GM03348 (cell line): ENCODE measurements around the gene ARHGEF10L.

Experiments used
- DNase-seq: peaks from one replicate; pipeline ENCODE4 v3.0.0; 2012; ENCODE audit warnings: low spot score

The ARHGEF10L gene

DNA sequence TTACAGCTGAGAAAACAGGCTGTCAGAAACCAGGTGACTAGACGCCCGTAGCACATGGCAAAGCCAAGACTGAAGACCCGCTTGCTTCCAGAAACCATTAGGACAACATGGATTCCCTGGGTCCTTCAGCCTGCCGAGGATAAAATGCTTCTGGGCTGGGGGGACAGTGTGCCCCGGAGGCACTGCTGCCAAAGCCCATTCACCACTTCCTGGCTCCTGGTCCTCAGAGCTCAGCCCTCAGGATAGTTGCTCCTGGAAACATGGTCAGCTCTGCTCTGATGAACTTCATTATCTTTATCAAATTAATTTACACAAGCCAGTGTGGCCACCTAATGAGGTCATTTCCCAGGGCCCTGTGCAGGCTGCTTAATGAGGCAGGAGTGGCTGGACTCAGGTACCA is 174.5 kb downstream of the ARHGEF10L start:
- DNase-seq = no peak

DNA sequence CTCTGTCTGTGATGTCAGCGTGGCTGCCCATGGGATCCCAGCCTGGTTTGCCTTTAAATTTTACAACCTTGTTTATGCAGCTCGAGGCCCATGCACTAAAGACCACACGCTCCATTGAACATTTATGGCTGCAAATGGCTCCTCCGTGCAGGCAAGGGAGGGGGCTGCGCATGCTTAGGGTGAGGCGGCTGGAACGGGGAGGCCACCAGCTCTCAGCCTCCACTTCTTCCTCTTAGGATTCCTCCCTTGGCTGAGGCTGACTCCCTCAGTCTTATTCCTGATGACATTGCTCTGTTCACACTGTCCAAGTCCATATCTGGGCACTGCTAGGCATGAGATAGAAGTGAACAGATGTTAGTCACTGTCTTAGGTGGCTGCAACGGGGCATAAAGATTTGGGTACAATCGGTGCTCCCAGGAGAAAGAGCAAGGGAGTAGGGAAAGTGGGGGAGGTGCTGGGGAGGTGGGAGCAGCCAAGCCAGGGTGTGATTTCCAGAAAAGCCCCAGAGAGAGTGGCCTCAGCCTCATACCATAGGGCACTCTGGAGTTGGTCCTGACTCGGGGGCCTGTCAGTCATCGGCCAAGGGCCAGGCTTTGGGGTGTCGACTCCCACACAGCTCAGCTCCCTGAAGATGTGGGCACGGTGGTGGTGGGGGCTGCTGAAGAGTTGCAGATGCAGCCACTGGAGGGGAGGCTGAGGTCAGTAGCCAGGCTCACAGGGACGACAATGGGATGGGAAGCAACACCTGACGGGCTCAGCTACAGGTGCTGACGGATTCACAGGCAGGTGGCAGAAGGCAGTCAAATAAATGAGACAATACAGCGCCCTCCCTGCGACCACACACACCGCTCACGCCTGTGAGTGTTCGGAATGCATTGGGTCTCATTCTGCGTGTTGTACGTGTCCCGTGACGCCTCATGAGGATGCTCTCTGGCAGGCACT is 178.4 kb downstream of the ARHGEF10L start:
- DNase-seq = no peak

DNA sequence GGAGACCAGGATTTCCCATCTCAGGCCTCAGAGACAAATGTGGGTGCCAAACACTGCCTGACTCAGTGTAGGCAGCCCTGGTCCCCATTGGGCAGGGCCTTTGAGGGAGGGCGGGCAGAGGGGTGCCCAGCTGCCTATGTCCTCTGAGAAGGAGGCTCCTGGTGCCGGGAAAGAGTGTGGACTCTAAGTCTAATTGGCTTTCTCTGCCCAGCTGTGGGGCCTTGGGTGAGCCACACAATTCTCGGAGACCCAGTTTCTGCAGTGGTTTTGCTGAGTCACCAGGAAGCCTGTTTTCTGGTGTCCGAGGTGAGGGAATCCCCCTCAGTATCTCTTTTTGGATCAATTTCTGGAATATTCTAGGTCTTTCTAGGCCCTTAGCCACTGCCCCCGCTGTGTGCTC is 180.4 kb downstream of the ARHGEF10L start:
- peak; percentile 59 for DNase-seq

DNA sequence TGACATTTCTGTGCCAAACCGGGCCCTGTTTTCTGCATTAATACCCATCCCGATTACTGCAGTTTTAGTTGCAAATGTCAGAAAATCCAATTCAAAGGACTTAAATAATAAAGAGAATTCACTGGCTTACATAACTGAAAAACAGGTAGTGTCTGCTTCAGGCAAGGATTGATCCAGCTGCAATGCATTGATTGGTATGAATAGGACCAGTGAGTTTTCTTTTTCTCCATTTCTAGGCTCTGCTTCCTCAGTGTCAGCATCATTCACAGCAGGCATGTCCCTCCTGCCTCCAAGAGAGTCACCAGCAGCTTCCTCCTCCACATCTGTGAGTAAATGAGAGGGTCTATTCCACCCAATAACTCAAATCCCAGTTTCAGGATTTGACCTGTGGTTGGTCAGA is 181.9 kb downstream of the ARHGEF10L start:
- DNase-seq = no peak

DNA sequence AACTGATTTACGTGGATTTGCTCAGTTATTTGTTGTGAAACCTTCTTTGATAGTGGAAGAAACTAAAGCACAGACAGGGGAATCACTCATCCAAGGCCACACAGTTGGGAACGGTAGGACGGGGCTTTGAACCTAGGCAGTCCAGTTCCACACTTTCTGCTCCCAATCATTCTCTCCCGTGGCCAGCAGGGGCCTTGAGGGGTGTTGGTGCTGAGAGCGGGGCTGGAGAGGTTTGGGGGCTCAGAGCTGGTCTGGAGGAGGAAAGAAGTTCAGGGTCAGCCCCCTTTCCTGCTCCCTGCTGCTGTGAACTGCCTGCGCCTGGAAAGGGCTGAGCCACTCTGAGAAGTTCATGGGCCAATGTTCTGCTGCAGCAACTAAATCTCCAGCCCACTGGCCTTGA is 184.2 kb downstream of the ARHGEF10L start:
- DNase-seq = no peak

DNA sequence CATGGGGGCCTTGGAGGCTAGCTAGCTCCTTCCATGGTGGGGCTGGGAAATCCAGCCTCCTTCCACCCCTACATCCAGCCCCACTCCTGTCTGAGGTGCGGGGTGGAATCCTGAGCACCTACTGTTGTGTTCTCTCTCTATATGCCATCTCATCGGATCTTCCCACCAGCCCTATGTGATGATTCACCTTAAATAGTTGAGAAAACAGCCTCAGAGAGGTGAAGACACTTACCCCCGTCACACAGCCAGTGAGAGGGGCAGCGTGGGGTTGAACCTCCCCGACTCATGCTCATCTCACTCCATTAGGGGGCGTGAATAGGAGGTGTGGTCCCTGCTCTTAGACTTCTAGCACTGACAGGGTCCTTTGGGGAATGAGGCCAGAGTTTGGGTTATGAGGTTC is 184.7 kb downstream of the ARHGEF10L start:
- DNase-seq = no peak

DNA sequence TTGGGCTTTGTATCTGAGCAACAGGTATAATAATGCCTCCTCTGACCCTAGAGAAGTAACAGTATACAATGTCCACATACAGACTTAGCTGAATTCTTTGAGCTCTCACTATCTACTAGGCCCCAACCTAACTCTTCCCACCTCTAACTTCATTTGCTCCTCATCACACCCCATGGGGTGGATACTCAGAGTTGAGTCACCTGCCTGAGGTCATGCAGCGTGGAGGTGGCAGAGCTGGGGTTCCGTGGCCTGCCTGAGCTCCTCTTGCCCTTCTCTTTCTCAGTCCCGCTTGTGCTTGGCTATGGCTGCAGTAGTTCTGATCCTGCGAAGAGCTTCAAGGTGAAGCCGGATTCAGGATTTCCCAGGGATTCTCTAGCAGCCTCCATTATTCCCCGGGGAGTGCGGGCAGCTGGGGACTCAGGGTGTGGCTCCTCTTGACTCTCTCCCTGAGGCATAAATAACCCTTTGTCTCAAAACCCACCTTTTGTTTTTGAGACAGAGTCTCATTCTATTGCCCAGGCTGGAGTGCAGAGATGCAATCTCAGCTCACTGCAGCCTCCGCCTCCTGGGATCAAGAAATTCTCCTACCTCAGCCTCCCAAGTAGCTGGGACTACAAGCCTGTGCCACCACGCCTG is 185.7 kb downstream of the ARHGEF10L start:
- no peak for DNase-seq

DNA sequence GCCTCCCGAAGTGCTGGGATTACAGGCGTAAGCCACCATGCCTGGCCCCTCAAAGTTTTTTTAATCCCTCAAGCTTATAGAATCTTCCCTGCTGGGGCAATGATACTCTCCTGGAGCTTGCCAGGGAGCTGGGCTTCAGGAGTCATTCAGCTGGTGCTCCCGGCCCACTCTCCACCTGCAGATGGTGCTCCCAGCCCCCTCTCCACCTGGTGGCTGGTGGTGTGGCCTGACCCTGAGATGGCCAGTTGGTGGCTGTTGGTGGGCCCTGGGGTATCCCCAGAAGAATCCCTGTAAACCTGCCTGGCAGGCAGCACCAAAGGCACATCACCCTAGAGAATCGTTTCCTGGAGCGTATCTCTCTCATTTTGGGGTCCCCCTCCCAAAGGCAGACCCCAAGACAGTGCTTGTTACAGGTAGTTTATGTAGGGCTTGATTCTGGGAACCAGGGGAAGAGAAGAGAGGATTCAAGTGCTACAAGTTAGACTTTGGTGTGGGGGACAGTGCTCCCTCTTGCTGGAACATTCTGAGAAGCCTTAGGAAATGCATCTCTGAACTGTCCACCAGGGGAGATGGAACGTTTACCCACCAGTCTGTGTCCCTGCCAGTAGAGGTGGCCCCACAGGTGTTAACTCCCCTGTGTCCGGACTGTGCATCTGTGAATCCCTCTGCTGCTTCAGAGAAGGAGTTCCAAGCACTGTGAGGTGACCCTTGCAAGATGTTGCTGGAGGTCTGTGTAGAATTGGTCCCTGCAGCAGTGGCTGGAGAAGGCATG is 186.5 kb downstream of the ARHGEF10L start:
- no peak for DNase-seq

DNA sequence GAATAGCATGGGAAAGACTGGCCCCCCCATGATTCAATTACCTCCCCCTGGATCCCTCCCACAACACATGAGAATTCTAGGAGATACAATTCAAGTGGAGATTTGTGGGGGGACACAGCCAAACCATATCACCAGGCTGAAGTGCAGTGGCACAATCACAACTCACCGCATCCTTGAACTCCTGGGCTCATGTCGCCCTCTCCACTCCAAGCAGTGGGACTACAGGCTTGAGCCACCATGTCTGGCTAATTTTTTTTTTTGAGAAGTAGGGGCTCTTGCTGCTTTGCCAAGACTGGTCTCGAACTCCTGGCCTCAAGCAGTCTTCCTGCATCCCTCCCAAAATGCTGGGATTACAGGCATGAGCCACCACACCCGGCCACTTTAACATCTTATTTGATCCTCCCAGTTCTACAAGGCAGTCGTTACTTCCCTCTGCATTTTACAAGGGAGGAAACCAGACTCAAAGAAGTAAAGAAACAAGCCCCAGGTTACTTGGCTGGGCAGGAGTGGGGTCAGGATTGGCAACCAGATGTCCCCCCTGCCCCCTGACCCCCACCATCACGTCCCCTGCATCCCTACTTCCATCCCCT is 188.7 kb downstream of the ARHGEF10L start:
- no peak for DNase-seq

DNA sequence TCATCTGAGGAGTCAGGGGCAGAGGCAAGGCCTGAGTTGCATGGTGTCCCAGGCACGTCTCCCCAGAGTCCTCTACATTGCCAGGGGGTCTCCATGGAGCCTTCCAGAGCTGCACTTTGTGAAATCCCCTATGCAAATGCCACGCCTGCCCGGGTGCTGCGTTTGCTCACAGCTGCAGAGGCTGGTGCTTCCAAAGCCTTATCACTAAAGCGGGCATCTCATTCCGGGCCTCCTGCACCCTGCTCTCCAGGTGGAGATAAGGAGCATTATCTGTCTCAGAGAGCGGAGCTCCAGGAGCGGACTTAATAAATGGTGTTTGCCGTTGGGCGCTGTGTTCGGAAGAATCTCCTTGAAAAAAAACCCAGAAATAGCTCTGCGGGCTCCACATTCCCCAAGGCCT is 189.8 kb downstream of the ARHGEF10L start:
- DNase-seq = no peak

DNA sequence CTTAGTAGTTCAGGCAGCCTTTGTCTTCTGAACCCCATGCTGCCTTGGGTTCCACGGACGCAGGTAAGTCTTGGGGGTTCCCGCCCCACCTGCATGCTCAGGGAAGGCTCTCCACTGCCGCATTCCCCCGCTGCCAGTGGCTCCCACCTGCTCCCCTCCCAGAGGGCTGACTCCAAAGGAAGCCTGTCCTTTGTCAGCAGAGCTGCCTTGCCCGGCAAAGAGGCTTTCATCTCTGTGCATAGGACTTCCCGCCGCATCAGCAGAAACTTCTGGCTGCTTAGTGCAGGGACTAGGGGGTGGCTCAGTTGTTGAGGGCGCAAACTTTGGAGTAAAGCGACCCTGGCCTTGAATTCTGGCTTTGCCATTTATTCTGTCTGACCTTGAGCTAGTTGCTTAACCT is 190.4 kb downstream of the ARHGEF10L start:
- no peak for DNase-seq

DNA sequence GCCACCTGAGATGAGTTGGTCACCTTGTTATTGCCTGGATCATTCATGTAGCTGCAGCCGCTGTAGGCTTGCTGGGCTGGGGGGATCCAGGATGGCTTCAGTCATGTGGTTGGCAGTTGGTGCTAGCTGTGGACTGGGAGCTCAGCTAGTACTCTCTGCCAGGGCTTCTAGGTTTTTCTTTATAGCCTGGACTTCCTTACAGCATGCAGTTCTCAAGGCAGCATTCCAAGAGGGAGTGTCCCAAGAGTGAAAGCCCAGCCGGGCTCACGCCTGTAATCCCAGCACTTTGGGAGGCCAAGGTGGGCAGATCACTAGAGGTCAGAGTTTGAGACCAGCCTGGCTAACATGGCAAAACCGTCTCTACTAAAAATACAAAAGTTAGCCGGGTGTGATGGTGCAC is 192.0 kb downstream of the ARHGEF10L start:
- DNase-seq = no peak

DNA sequence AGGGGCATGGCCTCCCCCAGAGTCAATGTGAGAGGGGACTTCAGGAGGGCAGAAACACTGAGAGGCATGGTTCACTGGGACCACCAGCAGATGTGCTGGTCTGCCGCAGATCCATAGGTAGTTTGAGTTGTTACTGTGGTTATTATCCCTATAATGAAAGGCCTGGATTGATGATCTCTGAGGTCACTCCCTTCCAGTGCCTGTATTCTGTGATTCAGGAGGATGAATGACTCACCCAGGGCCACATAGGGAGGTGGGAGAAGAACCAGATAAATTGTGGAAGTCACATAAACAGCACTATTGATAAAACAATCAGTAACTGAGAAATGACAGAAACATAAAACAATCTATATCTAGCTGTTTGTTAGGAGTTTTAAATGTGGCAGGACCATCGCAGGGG is 193.0 kb downstream of the ARHGEF10L start:
- peak; percentile 70 for DNase-seq

DNA sequence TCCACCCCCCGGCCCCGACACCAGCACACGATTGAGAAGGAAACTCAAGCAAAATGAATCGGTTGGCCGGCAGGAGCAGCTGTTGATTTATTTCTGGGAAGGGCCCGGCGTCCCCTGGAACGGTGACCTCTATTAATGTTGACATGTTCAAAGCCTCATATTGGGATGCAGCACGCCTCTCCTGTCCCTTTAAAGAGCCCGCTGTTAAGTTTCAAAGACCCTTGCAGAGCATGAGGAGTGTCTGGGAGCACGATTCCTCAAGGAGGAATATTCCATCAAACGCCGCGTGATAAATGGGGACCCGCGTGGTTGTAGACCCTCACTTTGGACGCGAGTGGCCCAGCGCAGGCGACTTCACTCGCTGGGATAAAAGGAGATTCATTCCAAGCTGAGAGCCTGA is 194.2 kb downstream of the ARHGEF10L start:
- DNase-seq = no peak

DNA sequence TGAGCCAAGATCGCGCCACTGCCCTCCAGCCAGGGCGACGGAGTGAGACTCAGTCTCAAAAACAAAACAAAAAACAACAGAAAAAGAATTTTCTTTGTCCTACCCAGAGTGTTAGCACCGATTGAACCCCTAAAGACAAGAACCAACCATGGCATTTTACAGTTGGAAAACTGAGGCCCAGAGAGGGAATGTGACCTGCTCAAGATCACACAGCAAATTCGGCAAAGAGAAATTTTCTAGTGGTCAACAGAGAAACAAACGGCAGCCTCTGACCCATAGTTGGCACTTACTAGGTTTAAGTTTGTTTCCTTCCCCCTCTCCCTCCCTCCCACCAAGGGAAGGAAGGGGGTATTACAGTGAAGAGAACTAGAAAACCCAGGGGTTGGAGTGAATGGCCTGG is 195.1 kb downstream of the ARHGEF10L start:
- no peak for DNase-seq

DNA sequence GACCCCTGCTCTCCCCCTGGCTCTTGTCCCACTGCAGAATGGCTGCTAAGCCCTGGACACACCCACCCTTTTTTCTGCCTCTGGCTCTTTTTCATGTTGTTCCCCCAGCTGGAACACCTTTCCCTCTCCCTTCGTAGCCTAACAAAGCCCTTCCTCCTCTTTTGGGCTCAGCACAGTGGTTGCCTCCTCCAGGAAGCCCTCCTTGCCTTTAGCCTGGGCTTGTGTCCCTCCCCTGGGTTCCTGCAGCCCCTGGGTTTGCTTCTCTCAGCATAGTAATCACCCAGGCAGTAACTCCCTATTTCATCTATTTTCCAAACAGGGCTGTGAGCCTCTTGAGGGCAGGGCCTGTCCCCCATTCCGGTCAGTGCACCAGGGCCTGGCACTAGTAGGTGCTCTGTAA is 195.8 kb downstream of the ARHGEF10L start:
- DNase-seq = no peak

DNA sequence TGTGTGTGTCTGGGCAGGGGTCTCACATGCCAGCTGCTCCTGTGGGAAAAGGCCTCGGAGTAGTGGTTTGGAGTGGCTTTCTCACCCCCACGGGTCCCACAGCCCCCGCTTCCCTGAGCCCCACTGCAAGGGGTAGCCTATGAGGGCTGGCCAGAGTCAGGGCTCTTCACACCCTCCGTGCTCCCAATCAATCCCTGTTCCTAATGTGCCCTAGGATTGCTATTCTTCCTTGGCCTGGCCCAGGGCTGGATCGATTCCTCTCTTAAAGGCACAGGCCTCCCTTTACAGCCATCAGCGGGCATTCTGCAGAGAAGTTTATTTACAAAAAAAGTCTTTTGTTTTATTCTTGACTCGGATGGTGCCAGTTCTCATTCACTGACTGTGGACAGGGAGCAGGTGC is 196.3 kb downstream of the ARHGEF10L start:
- no peak for DNase-seq

DNA sequence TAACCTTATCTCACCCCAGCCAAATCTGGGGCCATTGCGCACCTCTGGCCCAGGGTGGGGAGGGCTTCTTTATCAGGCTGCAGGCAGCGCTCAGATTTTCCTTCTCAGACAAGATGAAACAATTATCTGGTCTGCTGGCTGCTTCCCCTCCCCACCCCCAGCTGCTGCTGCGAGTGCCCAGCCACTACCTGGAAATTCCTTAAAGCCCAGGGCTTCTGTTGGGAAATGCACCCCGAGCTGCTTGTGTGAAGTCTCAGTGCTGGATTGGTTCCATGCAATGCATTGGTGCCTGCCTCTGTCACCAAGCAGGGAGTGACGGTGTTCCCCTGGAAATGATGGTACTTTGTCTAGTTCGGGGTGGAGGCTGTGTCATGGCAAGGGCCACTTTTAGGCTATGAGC is 197.1 kb downstream of the ARHGEF10L start:
- no peak for DNase-seq

DNA sequence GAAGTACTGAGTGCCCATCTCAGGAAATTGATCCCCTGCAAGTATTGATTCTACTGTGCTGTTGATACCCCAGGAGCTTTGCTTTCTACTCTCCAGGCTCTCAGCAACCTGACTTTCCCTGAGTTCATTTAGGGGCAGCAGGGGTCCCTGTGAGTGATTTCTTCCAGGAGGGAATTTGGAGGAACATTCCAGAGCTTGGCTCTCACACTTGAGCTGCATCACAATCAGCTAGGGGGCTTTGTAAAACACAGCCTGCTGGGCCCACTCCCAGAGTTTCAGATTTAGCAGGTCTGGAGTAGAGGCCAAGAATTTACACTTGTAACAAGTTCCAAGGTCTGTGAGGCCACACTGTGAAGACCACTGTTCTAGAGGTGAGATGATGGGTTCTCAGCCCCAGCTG is 199.6 kb downstream of the ARHGEF10L start:
- no peak for DNase-seq

DNA sequence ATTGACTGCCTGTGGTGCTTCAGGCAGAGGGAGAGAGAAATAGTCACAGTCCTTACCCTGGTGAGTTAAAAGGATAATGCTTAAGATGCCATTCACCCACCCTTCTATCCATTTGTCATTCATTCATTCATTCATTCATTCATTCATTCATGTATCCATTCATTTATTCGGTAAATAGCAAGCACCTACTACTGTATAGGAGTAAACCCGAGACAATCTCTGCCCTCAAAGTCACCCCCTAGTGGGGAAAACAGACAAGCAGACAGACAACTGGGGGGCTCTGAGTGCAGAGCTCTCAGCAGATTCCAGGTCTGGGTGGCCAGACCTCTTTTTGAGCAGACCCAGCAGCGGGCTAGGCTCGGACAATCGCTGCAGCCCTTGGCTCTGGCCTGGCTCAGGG is 201.6 kb downstream of the ARHGEF10L start:
- no peak for DNase-seq

DNA sequence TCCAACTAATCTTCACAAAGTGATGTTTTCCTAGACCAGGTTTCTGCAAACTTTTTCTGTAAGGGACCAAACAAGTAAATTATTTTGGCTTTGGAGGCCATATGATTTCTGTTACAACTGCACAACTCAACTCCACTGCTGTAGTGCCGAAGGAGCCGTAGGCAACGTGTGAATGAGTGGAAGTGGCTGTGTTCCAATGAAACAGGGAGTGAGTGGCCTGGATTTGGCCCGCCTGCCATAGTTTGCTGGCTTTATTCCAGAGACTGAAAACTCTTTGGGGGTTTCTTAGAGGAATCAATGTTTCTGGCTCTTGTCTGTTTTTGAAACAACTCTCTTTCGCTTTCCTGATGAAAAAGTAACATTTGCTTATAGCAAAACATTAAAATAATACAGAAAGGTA is 203.1 kb downstream of the ARHGEF10L start:
- peak; percentile 44 for DNase-seq

DNA sequence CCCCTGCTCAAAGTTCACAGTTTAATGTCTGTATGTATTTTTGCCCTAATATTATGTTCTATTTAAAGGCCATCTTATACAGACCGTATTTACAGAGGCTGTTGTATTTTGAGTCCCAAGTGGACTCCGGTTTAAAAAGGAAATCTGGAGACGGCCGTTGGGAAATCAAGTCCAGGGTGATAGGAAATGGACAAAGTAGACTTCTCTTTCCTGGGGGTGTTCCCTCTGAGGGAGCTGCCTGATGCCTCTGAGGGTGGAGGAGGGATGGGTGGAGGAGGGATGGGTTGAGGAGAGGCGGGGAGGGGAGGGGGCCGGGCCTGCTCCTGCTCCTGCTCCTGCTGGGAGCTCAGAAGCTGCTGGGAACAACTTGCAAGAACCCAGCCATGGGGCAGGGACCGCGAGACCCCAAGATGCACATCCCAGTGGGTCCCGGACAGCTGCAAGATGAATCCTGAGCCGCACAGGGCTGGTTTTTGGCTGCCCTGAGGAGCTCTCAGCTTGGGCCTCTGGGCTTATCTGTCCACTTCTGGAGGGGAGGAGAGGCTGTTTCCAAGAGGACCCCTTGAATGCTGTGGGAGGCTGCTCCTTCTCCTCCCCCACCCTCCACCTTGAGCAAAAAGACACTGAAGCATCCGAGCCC is 203.6 kb downstream of the ARHGEF10L start:
- DNase-seq = no peak
